GM19023 (cell line): ENCODE measurements around the gene SIAH1.
"Not testable (repeated sequence)": the region's sequence is repeated elsewhere in the genome, so short reads cannot be mapped to it uniquely, and the experiment has no call there.

ENCODE experiments used
- ATAC-seq: cut with Tn5 transposase; IDR thresholded peaks from one replicate; pipeline ENCODE4 v1.9.1; 2021; ENCODE audit warnings: mild to moderate bottlenecking, moderate library complexity; ENCODE audit not compliant: unreplicated experiment

Gene SIAH1

GRCh38 chr16:48393485-48394354 is 8.5 kb upstream of the SIAH1 start:
- ATAC-seq: no peak

- no peak for ATAC-seq
These were observed 7.2 kb upstream of the SIAH1 start for GRCh38 chr16:48392407-48392806.

GRCh38 chr16:48386559-48387312 is 1.5 kb upstream of the SIAH1 start:
- ATAC-seq: no peak

- peak; percentile 59 for ATAC-seq
These were observed 527 bp downstream of the SIAH1 start for GRCh38 chr16:48384520-48385252.

- no peak for ATAC-seq
These were observed 1.2 kb downstream of the SIAH1 start for GRCh38 chr16:48383877-48384519.

GRCh38 chr16:48383009-48383876 is 2.0 kb downstream of the SIAH1 start:
- ATAC-seq: no peak

- no peak for ATAC-seq
These were observed 3.1 kb downstream of the SIAH1 start for GRCh38 chr16:48382131-48382530.

GRCh38 chr16:48381201-48381600 is 4.0 kb downstream of the SIAH1 start:
- no peak for ATAC-seq

- ATAC-seq: no peak
These were observed 6.4 kb downstream of the SIAH1 start for GRCh38 chr16:48378836-48379235.

GRCh38 chr16:48378276-48378675 is 6.9 kb downstream of the SIAH1 start:
- no peak for ATAC-seq

- ATAC-seq: not testable (repeated sequence)
These were observed 7.9 kb downstream of the SIAH1 start for GRCh38 chr16:48377301-48377700.

- ATAC-seq: no peak
These were observed 11.0 kb downstream of the SIAH1 start for GRCh38 chr16:48374255-48374654.

GRCh38 chr16:48373258-48374029 is 11.8 kb downstream of the SIAH1 start:
- no peak for ATAC-seq

- no peak for ATAC-seq
These were observed 12.5 kb downstream of the SIAH1 start for GRCh38 chr16:48372744-48373143.

- ATAC-seq: no peak
These were observed 13.8 kb downstream of the SIAH1 start for GRCh38 chr16:48371393-48371780.

GRCh38 chr16:48370668-48371392 is 14.4 kb downstream of the SIAH1 start:
- ATAC-seq: not testable (repeated sequence)

GRCh38 chr16:48370229-48370628 is 15.0 kb downstream of the SIAH1 start:
- no peak for ATAC-seq

GRCh38 chr16:48369765-48370164 is 15.4 kb downstream of the SIAH1 start:
- no peak for ATAC-seq
